Measurements from ENCODE around the gene TCF7L2. TPM values are rescaled to one million over a fixed set of nuclear protein-coding genes. Genes with fewer than 3 reads are reported as not detected.

The TCF7L2 gene
- total RNA-seq, 1 experiment from 2014 or later, result 14.8 TPM

GRCh38 chr10:113137941-113138685 lies 188.1 kb downstream of the TCF7L2 start:
- POLR2A ChIA-PET (ENCODE audit: unreplicated experiment), result no interaction called here
- H3K9me2 ChIP-seq (ENCODE audit: insufficient read depth), result no peaks in the 10 kb centered on the region
- H3K79me2 ChIP-seq (ENCODE audit: low read depth), result no peaks in the 10 kb centered on the region
- H2AFZ ChIP-seq, result no peak overlapping the region
- no TSS peak for BruUV-seq (replicated peaks)
- no peaks in the 10 kb centered on the region for H3K36me3 ChIP-seq (ENCODE audit: low read depth)
- CTCF ChIA-PET, result no interaction called here
- no peaks in the 10 kb centered on the region for H3F3A ChIP-seq (ENCODE audit: insufficient read depth, low read depth)
- H3K4me3 ChIP-seq, result no peak overlapping the region
- H3K27ac ChIP-seq, result no peak overlapping the region
- H3K4me1 ChIP-seq (replicated peaks; ENCODE audit: insufficient read depth), result no peaks in the 10 kb centered on the region
- no peaks in the 10 kb centered on the region for H3K9me3 ChIP-seq (ENCODE audit: insufficient read depth, low read depth)
- no peaks in the 10 kb centered on the region; the same call in 1 of the 2 replicates for H4K20me1 ChIP-seq (ENCODE audit: insufficient read depth)
- H3K4me2 ChIP-seq, result no peak overlapping the region
- no peak for TF ChIP-seq CTCF (conservative IDR thresholded peaks at IDR 0.05)
- TF ChIP-seq EZH2 (IDR thresholded peaks at IDR 0.05; ENCODE audit: low read depth), result no peak
- intact Hi-C loops (cut with micrococcal nuclease; ENCODE audit: unreplicated experiment), result no loop called here
- H3K27me3 ChIP-seq (ENCODE audit: insufficient read depth, low read depth), result no peaks in the 10 kb centered on the region
- DNase-seq, result no peak

GRCh38 chr10:113138937-113139585 lies 189.0 kb downstream of the TCF7L2 start:
- Histone ChIP-seq H3F3A (ENCODE audit: insufficient read depth, low read depth) (no peaks in the 10 kb centered on the region), H2AFZ (no peak overlapping the region), H3K9me2 (ENCODE audit: insufficient read depth) (no peaks in the 10 kb centered on the region), H3K4me2 (no peak overlapping the region), H3K27me3 (ENCODE audit: insufficient read depth, low read depth) (no peaks in the 10 kb centered on the region), H3K36me3 (ENCODE audit: low read depth) (no peaks in the 10 kb centered on the region), H3K4me3 (no peak overlapping the region), H3K9me3 (ENCODE audit: insufficient read depth, low read depth) (no peaks in the 10 kb centered on the region), H3K27ac (no peak overlapping the region), H3K4me1 (replicated peaks; ENCODE audit: insufficient read depth) (no peaks in the 10 kb centered on the region), H3K79me2 (ENCODE audit: low read depth) (no peaks in the 10 kb centered on the region), H4K20me1 (ENCODE audit: insufficient read depth) (no peaks in the 10 kb centered on the region; the same call in 1 of the 2 replicates)
- ChIA-PET POLR2A (ENCODE audit: unreplicated experiment) (no interaction called here), CTCF (no interaction called here)
- intact Hi-C loops (cut with micrococcal nuclease; ENCODE audit: unreplicated experiment), result no loop called here
- DNase-seq, result no peak
- TF ChIP-seq CTCF (conservative IDR thresholded peaks at IDR 0.05) (no peak), EZH2 (IDR thresholded peaks at IDR 0.05; ENCODE audit: low read depth) (no peak)
- BruUV-seq (replicated peaks), result no TSS peak

- Histone ChIP-seq H3K27me3 (ENCODE audit: insufficient read depth, low read depth) (no peaks in the 10 kb centered on the region), H3K9me3 (ENCODE audit: insufficient read depth, low read depth) (no peaks in the 10 kb centered on the region), H4K20me1 (ENCODE audit: insufficient read depth) (no peaks in the 10 kb centered on the region; the same call in 1 of the 2 replicates), H3K36me3 (ENCODE audit: low read depth) (no peaks in the 10 kb centered on the region), H2AFZ (no peak overlapping the region), H3F3A (ENCODE audit: insufficient read depth, low read depth) (no peaks in the 10 kb centered on the region), H3K4me2 (no peak overlapping the region), H3K4me3 (no peak overlapping the region), H3K27ac (no peak overlapping the region), H3K4me1 (replicated peaks; ENCODE audit: insufficient read depth) (no peaks in the 10 kb centered on the region), H3K9me2 (ENCODE audit: insufficient read depth) (no peaks in the 10 kb centered on the region), H3K79me2 (ENCODE audit: low read depth) (no peaks in the 10 kb centered on the region)
- CTCF ChIA-PET, result no interaction called here
- no peak; the same call in 1 of the 2 replicates for TF ChIP-seq CTCF (conservative IDR thresholded peaks at IDR 0.05)
- no peak for TF ChIP-seq EZH2 (IDR thresholded peaks at IDR 0.05; ENCODE audit: low read depth)
- DNase-seq, result no peak
- POLR2A ChIA-PET (ENCODE audit: unreplicated experiment), result no interaction called here
- no TSS peak for BruUV-seq (replicated peaks)
- intact Hi-C loops (cut with micrococcal nuclease; ENCODE audit: unreplicated experiment), result no loop called here
Measured at GRCh38 chr10:113139699-113140098, 189.7 kb downstream of the TCF7L2 start.
